Measurements from ENCODE around the gene FIGNL2.

The FIGNL2 gene

GRCh38 chr12:51773145-51773869 lies 75.2 kb downstream of the FIGNL2 start:
- no peak for DNase-seq (ENCODE audit: low read depth in 2 of 2)

GRCh38 chr12:51771008-51771407 lies 77.5 kb downstream of the FIGNL2 start:
- DNase-seq (ENCODE audit: low read depth in 2 of 2) = no peak

Measured in stimulated activated CD4-positive, alpha-beta T cell treated with anti-CD3 and anti-CD28 coated beads, Interleukin-1b, Interleukin-23, amount 100 ng/mL, for 1 hour (primary cell).